ENCODE measurements around the gene NMNAT2. TPM values are rescaled to one million over a fixed set of nuclear protein-coding genes. Genes with fewer than 3 reads are reported as not detected.

NMNAT2 gene
- total RNA-seq, 6 experiments from 2014 or later: 20.2 to 31.4 (median 23.8) TPM

GRCh38 chr1:183319051-183319450, 99.1 kb downstream of the NMNAT2 start:
- no peaks in the 10 kb centered on the region for H3K36me3 Mint-ChIP-seq (ENCODE audit: low read depth)
- peak; percentile 28 for DNase-seq
- no peaks in the 10 kb centered on the region for H3K9me3 Mint-ChIP-seq
- H3K4me1 Mint-ChIP-seq (ENCODE audit: low read depth): peaks cover 48% of the 10 kb centered on the region
- no peaks in the 10 kb centered on the region for H3K27me3 Mint-ChIP-seq (ENCODE audit: insufficient read depth)
- peak overlapping the region; percentile 18; the same call in 1 of the 2 replicates for H3K4me3 Mint-ChIP-seq
- H3K27ac Mint-ChIP-seq: peak overlapping the region; percentile 68
- no peak for TF ChIP-seq CTCF (IDR thresholded peaks at IDR 0.05)

- H3K27ac Mint-ChIP-seq: peak overlapping the region; percentile 68
- H3K36me3 Mint-ChIP-seq (ENCODE audit: low read depth): no peaks in the 10 kb centered on the region
- H3K27me3 Mint-ChIP-seq (ENCODE audit: insufficient read depth): no peaks in the 10 kb centered on the region
- no peaks in the 10 kb centered on the region for H3K9me3 Mint-ChIP-seq
- H3K4me1 Mint-ChIP-seq (ENCODE audit: low read depth): peaks cover 42% of the 10 kb centered on the region
- no peak overlapping the region; the same call in 1 of the 2 replicates for H3K4me3 Mint-ChIP-seq
- peak; percentile 75 for TF ChIP-seq CTCF (IDR thresholded peaks at IDR 0.05)
- peak; percentile 82 for DNase-seq
Measured at GRCh38 chr1:183318433-183318832, 99.7 kb downstream of the NMNAT2 start.

- Mint-ChIP-seq H3K4me3 (no peak overlapping the region), H3K27ac (no peak overlapping the region), H3K36me3 (ENCODE audit: low read depth) (no peaks in the 10 kb centered on the region), H3K4me1 (ENCODE audit: low read depth) (peaks cover 48% of the 10 kb centered on the region), H3K9me3 (no peaks in the 10 kb centered on the region), H3K27me3 (ENCODE audit: insufficient read depth) (no peaks in the 10 kb centered on the region)
- no peak for TF ChIP-seq CTCF (IDR thresholded peaks at IDR 0.05)
- no peak for DNase-seq
Measured at GRCh38 chr1:183315991-183316758, 102.0 kb downstream of the NMNAT2 start.

GRCh38 chr1:183313063-183313462, 105.1 kb downstream of the NMNAT2 start:
- Mint-ChIP-seq H3K27me3 (ENCODE audit: insufficient read depth) (no peaks in the 10 kb centered on the region; the same call in 1 of the 2 replicates), H3K36me3 (ENCODE audit: low read depth) (no peaks in the 10 kb centered on the region), H3K9me3 (no peaks in the 10 kb centered on the region), H3K4me3 (no peak overlapping the region), H3K4me1 (ENCODE audit: low read depth) (peaks cover 35% of the 10 kb centered on the region), H3K27ac (no peak overlapping the region)
- TF ChIP-seq CTCF (IDR thresholded peaks at IDR 0.05): no peak
- no peak for DNase-seq

GRCh38 chr1:183310753-183311479, 107.3 kb downstream of the NMNAT2 start:
- no peak for TF ChIP-seq CTCF (IDR thresholded peaks at IDR 0.05)
- Mint-ChIP-seq H3K9me3 (no peaks in the 10 kb centered on the region), H3K27me3 (ENCODE audit: insufficient read depth) (no peaks in the 10 kb centered on the region; the same call in 1 of the 2 replicates), H3K4me1 (ENCODE audit: low read depth) (peaks cover 21% of the 10 kb centered on the region), H3K36me3 (ENCODE audit: low read depth) (no peaks in the 10 kb centered on the region), H3K4me3 (no peak overlapping the region), H3K27ac (no peak overlapping the region)
- DNase-seq: peak; percentile 2
